Measurements from ENCODE around the gene PPP2R2C.

Gene PPP2R2C

GRCh38 chr4:6472387-6473263, at the start of gene PPP2R2C:
TSS of gene PPP2R2C (minus strand) at chr4:6472614. CDS start at chr4:6472229, 385 bp downstream.
- DNase-seq (ENCODE audit: low spot score), result no peak

DNA sequence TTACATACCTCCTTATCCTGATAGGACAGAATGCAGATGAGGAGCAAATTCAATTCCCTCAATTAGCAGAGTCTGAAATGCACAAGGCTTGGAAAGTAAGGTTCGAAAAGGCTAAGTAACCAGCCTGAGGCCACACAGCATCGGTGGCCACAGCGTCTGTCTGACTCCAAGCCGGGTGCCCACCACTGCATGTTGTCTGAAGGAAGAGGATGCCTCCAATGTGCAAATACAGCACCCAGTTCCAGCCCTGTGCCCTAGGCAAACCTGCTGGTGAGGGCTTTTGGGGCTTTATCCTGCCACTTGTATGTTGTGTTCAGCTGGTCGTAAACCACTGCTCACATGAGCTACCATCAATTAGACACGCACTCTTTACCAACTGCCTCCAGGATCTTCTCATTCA, 48.6 kb upstream of the PPP2R2C start:
- no peak for DNase-seq (ENCODE audit: low spot score)

- no peak for DNase-seq (ENCODE audit: low spot score)
Measured at GRCh38 chr4:6520051-6520636, 47.7 kb upstream of the PPP2R2C start.

GRCh38 chr4:6517171-6517570, 44.8 kb upstream of the PPP2R2C start:
- DNase-seq (ENCODE audit: low spot score), result no peak

GRCh38 chr4:6516762-6517161, 44.3 kb upstream of the PPP2R2C start:
- no peak for DNase-seq (ENCODE audit: low spot score)

- DNase-seq (ENCODE audit: low spot score), result no peak
Measured at GRCh38 chr4:6516281-6516680, 43.9 kb upstream of the PPP2R2C start.

- no peak for DNase-seq (ENCODE audit: low spot score)
Measured at GRCh38 chr4:6513678-6514077, 41.3 kb upstream of the PPP2R2C start.

- DNase-seq (ENCODE audit: low spot score), result no peak
Measured at GRCh38 chr4:6509587-6509986, 37.2 kb upstream of the PPP2R2C start.

GRCh38 chr4:6507345-6507744, 34.9 kb upstream of the PPP2R2C start:
- no peak for DNase-seq (ENCODE audit: low spot score)

DNA sequence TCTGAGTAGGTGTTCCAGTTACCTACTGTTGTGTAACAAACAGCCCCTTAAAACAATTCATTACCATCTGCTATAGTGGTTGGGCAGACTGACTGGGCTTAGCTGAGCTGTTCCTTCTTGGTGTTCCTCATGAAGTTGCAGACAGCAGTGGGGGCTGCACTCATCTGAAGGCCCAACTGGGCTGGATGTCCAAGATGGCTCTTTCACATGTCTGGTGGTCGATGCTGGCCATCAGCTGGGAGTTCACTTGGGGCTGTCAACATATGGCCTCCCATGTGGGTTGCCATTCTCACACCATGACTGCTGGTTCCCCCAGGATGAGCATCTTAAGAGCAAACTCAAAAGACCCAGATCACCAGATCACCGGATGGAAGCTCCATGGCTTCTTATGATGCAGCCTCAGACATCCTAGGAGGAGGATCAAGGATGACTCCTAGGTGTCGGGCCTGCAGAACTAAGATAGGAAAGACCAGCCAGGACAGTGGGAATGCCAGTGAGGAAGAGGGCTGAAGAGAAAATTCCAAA, 34.3 kb upstream of the PPP2R2C start:
- no peak for DNase-seq (ENCODE audit: low spot score)

DNA sequence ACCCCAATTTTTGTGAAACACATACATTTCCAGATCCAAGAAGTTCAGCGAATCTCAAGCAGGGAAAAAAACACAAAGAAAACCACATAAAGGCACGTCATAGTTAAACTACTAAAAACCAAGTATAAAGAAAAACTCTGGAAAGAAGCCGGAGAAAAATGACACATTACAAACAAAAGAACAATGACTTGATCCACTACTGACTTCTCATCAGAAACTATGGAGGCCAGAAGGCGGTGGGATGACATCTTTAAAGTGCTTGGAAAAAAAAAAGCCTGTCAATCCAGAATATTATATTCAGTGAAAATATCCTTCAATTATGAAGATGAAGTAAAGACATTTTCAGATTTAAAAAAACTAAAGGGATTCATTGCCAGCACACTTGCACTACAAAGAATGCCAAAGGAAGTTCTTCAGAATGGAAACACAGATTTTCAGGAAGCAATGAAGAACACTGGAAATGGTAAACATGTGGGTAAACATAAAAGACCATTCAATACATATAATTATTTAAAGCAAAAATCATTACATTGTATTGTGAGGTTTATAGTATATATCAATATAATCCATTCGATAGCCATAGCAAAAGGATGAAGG, 32.6 kb upstream of the PPP2R2C start:
- no peak for DNase-seq (ENCODE audit: low spot score)

GRCh38 chr4:6502747-6503465, 30.5 kb upstream of the PPP2R2C start:
- DNase-seq (ENCODE audit: low spot score), result no peak

DNA sequence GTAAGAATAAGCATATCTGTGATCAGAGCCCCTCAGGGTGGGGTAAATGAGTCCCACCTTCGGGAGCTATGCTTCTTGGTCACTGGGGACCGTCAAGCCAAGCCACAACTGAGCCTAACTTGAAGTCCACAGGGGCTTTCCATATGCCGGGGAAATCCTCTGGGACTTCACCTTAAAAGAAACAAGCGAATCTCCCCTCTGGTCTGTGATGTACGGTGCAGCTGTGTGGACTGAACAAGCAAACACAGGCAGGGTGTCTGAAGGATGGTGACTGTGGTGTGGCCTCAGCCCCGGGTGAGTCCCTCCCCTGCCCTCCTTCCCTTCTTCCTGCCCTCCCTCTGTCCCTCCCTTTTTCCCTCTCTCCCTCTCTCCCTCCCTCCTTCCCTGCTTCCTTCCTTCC, 29.7 kb upstream of the PPP2R2C start:
- no peak for DNase-seq (ENCODE audit: low spot score)

GRCh38 chr4:6501171-6501570, 28.8 kb upstream of the PPP2R2C start:
- DNase-seq (ENCODE audit: low spot score), result no peak

DNA sequence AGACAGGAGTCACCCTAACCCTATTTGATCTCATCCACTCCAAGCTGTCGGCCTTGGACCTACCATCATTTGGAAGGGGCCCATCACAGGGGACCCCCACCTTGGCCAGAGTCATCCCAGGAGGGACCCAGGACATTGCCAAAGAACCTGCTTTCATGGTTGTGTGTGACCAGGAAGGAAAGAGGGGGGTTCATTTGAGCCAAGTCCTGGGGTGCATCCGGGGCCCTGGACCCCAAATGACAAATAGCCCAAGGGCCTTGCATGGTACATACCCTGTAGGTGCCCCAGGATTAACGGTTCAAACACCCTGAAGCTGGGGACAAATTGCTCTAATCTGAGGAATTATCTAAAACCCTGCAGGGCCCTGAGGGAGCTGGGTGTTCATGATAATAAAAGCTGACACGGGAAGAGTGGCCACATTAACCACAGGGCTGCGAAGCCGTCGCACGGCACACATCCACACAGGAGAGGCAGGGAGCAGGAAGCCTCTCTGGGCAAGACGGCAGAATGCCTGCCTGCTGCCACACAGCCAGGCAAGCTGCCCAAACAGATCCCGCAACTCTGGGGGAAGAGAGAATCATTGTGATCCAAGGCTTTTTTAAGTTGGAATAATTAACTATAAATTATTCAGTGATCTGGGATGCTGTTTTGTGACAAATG, 28.2 kb upstream of the PPP2R2C start:
- no peak for DNase-seq (ENCODE audit: low spot score)

DNA sequence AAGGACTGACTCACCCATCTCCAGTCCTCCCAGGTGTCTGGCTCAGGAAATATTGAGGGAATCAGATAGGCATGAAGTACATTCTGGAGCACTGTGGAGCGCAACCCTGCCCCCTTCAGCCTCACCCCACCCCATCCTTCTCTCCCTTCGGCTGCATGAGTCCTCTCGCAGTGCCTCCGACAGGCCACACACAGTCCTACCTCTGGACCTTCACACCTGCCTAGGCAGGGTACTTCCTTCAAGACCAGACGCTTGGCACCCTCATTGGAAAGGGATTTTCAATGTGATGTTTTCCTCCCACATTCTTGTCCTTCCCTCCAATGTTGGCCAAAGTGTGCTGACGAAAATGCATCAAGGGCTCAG, 26.8 kb upstream of the PPP2R2C start:
- no peak for DNase-seq (ENCODE audit: low spot score)

GRCh38 chr4:6498511-6499237, 26.3 kb upstream of the PPP2R2C start:
- DNase-seq (ENCODE audit: low spot score), result no peak

DNA sequence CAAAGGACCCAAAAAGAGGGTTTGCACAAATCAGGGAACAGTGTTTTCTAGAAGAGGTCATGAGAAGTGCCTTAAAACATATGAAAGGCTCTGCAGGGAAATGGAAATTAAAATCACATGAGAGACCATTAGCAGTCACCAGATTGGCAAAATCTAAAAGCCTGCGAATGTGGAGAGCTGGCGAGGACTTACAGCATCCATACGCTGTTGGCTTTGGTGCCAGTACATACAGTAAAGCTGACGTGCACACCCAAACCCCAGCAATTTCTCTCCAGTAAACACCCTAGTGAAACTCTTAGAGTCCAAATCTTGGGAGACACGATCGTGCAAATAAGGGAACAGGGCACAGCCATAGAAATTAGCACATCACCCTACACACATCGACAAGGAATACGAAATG, 25.4 kb upstream of the PPP2R2C start:
- DNase-seq (ENCODE audit: low spot score), result no peak

DNA sequence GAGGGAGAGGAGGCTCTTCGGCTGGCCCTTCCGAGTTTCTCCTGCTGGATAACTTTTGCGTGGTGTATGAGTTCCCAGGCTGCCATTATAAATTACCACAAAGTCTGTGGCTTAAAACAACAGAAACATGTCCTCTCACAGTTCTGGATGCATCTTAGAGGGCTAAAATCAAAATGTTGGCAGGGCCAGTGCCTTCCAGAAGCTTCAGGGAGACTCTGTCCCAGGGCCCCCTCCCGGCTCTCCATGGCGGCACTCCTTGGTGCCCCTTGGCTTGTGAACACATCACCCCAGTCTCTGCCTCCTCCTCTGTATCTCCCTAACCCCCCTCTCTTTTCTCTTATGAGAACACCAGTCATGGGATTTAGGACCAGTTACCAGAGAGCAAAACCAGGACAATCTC, 23.3 kb upstream of the PPP2R2C start:
- no peak for DNase-seq (ENCODE audit: low spot score)

- no peak for DNase-seq (ENCODE audit: low spot score)
Measured at GRCh38 chr4:6495296-6495590, 22.8 kb upstream of the PPP2R2C start.
